NCI-H1092 treated with DMSO at 0.1 percent for 48 hours (cell line): ENCODE results near the gene SYCE3.
"Not testable (repeated sequence)": the region's sequence is repeated elsewhere in the genome, so short reads cannot be mapped to it uniquely, and the experiment has no call there.

Experiments
- DNase-seq: peaks from one replicate; lab custom pipeline; 2025; lab: John Stamatoyannopoulos, UW

The SYCE3 gene, protein sequence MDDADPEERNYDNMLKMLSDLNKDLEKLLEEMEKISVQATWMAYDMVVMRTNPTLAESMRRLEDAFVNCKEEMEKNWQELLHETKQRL

DNA sequence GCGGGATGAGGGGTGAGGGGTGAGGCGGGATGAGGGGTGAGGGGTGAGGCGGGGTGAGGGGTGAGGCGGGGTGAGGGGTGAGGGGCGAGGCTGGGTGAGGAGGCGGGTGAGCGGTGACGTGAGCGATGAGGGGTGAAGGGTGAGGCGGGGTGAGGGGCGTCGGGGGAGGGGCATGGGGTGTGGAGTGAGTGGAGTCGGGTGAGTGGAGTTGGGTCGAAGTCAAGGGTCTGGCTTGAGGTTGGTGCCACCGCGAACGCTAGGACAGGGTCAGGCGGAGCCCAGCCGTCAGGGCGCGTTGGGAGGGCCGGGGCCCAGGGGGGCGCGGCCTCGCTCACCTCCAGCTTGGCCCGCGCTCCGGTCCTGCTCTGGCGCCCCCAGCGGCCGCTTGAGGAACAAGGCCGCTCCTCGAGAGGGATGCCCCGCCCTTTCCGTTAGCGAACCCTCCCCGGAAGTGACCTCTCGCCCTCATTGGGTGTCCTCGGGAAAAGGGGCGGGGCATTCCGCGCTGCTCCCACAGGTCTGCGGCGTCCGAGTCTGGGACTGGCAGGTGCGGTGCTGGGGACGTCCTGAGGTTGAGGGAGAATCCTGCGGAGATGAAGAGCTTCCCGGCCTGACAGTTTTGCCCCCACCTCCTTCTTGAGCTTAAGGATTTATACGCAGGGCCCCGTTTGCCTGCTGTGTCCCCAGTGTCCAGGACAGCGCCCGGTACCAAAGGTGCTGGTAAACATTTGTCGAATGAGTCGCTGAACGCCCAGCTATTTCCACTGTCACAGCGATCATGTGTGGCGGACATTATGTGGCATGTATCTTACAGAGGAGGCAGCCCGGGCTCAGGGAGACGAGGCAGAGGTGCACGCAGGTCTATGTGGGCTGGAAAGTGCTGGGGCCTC, at the start of gene SYCE3:
Gene SYCE3, minus strand, starts transcription at position 397 of the 890 bp plus-strand sequence. CDS start 6,514 bp downstream, outside the sequence.
- DNase-seq, result peak; percentile 56

DNA sequence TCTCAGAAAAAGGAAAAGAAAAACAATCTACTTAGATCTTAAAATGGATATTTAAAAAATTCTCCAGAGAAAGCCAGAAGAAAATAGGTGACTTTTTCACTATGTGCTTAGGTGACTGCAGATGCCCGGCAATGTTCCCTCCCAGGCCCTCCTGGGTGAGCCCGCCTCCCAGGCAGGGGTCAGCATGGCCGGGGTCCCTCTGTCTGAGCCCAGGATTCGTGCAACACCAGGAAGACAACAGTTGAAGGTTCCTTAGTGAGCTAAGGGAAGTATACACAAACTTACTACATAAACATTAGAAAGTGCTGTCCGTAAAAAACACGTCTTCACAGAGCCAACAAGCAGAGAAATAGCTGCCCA, 49.4 kb upstream of the SYCE3 start:
- no peak for DNase-seq

DNA sequence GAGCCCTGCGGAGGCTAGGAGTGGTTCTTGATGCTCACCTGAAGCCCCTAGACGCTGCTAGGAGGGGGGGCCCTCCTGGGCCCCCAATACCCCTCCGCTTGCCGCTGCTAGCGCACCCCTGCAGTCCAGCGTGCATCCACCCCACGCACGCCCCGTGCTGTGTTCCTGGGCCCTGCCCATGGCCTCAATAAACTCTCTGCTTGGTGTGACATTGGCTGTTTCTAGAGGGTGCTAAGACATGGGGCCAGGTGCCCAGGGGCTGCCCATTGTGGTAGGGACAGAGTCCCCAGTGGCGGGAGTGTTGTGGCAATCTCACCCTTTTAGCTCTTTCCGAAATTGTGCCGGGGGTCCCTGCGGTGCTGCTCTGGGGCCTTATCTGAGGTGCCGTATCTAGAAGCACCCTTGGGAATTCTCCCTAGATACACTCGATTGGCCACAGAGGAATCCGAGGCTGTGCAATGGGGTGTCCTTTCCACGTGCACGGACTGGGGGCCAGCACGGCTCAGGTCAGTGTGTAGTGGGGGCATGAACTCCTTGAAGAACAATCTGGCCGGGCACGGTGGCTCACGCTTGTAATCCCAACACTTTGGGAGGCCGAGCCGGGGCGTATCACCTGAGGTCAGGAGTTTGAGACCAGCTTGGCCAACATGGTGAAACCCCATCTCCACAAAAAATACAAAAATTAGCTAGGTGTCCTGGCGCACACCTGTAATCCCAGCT, 48.8 kb upstream of the SYCE3 start:
- DNase-seq, result no peak

DNA sequence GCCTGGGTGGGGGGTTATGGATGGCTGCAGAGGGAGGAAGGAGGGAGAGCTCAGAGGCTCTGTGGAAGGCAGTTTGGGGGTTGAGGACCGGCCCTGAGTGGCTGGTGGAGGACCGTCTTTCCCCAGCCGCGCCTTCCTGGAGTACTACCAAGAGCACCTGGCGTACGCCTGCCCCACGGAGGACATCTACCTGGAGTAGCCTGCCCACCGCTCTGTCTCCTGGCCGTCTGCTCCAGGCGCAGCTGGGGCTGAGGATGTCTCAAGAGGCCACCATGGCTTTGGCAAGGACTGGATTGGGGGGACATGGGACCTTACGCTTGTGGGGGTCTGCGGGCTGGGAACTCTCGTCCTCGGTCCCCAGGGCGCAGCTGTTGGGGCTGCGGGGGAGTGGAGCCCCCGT, 47.9 kb upstream of the SYCE3 start:
- DNase-seq, result no peak

DNA sequence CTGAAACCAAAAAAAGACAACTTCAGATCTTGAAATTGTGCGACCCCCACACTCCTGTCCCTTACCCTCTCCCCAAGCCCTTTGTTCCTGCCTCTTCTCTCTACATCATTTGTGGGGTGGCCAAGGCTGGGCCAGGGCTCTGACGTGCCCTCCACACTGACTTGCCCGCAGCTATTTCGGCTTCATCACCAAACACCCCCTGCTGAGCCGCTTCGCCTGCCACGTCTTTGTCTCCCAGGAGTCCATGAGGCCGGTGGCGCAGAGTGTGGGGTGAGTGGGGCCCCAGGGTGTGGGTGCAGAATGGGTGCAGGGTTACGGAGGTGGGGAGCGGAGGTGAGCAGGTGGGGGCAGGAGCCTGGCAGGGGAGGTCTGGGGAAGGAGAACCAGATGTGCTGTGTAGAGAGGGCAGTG, 47.3 kb upstream of the SYCE3 start:
- DNase-seq, result no peak

DNA sequence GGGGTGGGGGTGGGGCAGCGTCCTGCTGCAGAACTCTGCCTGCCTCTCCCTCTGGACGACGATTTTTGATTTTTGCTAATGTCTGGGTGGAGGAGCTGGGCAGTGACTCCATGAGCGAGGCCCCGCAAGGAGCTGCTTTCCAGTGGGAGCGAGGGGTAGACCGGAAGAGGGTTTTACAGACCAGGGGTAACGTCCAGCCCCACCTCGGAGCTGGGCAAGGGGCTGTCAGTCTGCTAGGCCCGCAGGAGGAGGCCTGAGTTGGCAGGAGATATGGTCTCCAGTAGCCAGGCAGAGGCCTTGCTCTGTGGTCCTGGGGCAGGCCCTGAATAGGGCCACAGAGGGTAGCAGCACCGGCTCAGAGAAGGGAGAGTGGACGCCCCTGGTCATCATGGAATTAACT, 46.9 kb upstream of the SYCE3 start:
- no peak for DNase-seq

DNA sequence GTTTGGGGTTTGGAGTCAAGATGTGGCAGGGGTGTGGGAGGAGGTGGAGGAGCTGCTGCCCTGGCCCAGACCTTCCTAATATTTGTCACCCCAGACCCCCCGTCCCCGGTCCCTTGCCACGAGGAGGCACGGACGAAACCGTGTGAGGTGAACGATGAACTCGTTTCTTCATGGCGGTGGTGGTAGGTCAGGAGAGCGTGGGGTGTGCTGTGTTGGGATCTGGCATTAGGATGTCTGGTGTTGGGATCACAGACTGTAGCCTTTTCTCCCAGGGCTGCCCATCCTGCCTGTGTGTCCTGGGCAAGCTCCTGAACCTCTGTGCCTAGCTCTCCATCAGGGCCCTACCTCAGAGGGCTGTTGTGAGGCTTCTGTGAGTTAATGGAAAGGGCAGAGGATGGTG, 46.3 kb upstream of the SYCE3 start:
- no peak for DNase-seq

DNA sequence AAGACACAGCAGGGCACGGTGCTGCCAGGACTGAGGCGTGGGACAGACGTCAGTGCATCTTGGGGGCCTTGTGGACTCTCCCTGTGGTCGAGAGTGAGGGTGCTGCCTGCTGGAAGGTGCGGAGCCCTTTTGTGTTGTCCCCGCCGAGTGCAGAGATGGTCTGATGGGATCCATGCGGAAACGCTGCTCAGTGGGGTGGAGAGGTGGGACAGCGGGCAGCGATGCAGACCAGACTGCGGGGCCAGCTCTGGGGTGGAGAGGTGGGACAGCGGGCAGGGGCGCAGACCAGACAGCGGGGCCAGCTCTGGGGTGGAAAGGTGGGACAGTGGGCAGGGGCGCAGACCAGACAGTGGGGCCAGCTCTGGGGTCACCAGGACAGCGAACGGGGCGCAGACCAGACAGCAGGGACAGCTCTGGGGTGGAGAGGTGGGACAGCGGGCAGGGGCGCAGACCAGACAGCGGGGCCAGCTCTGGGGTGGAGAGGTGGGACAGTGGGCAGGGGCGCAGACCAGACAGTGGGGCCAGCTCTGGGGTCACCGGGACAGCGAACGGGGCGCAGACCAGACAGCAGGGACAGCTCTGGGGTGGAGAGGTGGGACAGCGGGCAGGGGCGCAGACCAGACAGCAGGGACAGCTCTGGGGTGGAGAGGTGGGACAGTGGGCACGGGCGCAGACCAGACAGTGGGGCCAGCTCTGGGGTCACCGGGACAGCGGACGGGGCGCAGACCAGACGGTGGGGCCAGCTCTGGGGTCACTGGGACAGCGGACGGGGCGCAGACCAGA, 45.5 kb upstream of the SYCE3 start:
- not testable (repeated sequence) for DNase-seq

DNA sequence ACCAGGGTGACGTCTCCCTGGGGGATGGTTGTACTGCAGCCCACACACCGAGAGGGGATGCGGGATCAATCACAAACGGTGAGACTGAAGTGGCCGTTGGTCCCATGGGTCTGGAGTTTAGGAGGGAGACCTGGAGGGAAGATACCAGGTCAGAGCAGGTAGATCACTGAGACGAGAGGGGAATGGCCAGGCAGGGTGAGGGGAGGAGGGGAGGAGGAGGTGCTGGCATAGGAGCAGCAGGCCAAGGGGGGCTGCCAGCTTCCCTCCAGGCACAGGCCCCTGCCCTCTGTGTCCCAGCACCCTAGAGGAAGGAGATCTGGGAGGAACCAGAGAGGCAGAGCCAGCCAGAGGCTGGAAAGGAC, 44.9 kb upstream of the SYCE3 start:
- no peak for DNase-seq

DNA sequence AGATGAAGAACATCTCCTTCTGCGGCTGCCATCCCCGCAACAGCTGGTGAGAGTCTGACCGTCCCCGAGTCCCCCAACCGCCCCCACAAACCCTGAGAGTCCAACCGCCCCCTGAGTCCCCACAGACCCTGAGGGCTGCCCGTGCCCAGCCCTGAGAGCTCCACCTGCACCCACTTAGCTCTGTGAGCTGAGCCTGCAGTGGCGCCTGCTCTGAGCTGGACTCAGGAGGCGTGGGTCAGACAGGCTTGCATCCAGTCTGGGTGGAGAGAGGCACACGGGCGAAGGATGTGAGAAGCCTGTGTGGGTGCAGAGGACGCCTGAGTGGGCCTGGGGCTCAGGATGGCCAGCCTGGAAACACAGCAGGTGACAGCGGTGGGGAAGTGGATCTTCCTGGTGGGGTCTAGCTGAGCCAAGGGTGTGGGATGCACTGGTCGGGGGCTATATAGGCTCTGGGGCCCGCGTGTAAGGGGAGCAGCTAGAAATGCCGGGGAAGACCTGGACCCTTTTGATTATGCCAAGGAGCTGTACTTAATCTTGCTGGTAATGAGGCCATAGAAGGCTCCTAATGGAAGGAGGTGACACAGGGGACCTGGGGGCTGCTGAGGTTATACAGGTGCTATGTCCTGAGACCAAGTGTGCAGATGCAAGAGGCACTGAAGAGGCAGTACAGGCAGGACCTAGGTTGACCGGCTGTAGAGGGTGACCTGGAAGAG, 44.4 kb upstream of the SYCE3 start:
- DNase-seq, result no peak

DNA sequence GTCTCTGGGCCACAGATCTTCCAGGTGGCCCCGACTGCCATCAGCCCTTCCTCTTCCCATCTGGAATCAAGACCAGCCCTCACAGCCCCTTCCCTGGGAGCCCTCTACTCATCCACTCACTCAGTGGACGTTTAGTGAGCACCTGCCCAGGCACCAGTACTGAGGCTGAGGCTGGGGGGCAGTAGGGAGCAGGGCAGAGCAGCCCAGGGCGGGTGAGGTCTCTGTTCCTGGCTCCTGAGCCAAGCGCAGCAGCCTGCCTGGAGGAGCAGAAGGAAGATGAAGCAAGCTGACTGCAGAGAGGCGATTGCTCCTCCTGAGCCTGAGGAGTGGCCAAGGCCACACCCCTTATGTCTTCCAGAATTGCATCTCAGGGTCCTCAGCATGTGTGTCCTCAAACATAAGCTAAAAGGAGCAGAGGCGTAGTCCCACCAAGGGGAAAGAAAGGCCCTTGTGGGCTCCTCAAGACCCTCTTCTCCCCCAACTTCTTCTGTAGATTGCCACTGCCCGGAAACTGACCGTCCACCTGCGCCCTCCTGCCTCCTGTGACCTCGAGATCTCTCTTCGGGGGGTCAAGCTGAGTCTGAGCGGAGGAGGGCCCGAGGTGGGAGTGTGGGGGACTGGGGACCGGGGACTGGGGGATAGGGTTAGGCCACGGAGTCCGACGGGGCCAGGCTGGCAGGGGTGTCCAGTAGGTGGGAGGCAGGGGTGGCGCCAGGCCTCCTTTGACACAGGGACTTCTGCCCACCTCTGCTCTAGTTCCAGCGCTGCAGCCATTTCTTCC, 43.6 kb upstream of the SYCE3 start:
- DNase-seq, result no peak

DNA sequence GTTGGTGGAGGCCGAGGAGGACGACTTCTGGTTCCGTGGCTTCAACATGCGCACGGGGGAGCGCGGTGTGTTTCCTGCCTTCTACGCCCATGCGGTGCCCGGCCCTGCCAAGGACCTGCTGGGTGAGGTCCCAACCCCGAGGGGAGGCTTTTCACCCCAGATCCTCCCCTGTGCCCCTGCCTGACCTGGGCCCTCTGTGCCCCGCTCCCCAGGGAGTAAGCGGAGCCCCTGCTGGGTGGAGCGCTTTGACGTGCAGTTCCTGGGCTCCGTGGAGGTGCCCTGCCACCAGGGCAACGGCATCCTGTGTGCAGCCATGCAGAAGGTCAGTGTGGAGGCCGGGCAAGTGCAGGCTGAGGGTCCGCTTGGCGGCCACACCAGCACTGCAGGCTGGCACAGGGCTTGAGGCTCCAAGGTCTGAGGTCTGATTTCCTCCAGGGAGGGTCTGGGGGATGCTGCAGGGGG, 42.9 kb upstream of the SYCE3 start:
- DNase-seq, result no peak

DNA sequence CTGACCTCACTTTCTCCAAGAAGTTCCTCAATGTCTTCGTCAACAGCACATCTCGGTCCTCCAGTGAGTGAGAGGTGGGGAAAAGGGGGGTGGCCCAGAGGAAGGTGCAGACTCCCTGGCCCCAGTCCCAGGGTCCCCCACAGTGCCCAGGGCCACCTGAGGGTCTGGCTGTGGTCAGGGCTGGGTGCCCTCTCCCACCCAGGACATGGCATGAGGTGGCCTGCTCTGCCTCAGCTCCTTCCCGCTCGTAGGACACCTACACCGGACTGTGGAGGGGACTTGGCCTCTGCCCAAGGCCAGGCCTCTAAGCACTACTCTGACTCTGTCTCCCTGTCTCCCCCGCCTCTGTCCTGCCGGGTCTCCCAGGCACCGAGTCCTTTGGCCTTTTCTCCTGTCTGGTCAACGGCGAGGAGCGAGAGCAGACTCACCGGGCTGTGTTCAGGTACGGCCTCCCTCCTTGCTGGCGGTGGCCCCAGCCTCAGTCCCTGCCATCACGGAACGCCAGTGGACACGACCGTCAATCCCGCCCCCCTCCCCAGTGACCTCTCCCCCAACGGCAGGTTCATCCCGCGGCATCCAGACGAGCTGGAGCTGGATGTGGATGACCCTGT, 42.4 kb upstream of the SYCE3 start:
- no peak for DNase-seq

DNA sequence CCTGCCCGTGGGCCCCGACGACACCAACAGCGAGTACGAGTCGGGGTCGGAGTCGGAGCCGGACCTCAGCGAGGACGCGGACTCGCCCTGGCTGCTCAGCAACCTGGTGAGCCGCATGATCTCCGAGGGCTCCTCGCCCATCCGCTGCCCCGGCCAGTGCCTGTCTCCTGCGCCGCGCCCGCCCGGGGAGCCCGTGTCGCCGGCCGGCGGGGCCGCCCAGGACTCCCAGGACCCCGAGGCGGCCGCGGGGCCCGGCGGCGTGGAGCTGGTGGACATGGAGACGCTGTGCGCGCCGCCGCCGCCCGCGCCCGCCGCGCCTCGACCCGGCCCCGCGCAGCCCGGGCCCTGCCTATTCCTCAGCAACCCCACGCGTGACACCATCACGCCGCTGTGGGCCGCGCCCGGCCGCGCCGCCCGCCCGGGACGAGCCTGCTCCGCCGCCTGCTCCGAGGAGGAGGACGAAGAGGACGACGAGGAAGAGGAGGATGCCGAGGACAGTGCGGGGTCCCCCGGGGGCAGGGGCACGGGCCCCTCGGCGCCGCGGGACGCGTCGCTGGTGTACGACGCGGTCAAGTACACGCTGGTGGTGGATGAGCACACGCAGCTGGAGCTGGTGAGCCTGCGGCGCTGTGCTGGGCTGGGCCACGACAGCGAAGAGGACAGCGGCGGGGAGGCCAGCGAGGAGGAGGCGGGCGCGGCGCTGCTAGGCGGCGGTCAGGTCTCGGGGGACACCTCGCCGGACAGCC, 41.7 kb upstream of the SYCE3 start:
- DNase-seq, result no peak

DNA sequence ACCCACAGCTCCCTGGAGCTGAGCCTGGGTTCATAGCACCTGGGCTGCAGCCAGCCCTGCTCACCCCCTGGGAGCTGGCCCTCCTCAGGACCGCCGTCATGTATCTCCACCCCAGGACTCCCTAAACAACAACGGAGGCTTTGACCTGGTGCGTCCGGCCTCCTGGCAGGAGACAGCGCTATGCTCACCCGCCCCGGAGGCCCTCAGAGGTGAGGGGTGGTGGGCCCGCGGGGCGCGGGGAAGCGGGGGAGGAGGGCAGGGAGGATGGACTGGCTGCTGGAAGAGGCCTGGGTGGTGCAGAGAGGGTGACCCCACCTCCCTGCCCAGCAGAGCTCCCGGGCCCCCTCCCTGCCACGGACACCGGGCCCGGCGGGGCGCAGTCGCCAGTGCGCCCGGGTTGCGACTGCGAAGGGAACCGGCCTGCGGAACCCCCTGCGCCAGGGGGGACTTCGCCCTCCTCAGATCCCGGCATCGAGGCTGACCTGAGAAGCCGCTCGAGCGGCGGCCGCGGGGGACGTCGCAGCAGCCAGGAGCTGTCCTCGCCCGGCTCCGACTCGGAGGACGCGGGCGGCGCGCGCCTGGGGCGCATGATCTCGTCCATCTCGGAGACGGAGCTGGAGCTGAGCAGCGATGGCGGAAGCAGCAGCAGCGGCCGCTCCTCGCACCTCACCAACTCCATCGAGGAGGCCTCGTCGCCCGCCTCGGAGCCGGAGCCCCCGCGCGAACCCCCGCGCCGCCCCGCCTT, 41.0 kb upstream of the SYCE3 start:
- no peak for DNase-seq

DNA sequence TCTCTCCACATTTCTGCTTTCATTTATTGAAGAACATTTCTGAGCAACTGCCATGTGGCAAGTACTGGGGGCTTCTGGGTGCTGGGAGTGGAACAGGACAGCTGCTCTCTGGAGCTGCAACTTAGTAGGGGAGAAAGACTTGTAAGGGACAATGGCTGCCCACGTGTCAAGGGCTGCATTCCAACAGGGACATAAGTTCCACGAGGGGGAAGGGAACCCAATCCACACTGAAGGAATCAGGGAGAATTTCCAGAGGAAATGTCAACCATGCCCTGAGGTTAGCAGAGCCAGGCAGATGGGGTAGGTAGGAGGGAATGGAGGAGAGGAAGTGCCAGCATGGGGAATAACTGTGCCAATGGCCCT, 39.6 kb upstream of the SYCE3 start:
- DNase-seq, result no peak

DNA sequence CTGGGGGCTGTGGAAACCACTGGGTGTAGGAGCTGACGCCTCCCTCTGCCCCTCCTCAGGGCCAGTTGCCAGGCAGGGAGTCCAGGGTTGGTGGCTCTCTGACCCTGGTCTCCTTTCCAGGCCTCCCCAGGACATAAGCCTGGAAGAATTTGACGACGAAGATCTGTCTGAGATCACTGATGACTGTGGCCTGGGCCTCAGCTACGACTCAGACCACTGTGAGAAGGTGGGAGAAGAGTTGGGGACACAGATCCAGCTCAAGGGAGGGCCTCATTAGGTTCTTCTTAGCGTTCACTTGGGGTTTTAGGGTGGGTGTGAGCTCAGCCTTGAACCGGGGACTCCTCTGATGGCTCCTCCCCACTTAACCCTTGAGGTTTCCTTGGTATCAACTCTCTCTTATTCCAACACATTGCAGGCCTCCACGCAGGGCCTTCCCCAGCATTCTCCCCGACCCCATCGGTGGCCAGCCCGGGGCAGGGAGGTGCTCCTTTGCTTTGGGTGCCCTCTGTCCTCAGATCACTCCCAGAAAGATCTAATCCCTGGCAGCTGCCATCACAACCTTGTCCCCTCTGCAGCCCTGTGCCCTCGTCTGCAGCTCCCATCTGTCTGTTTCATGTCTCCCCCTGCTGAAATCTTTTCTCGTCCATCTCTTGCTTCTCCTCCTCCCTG, 39.1 kb upstream of the SYCE3 start:
- DNase-seq, result no peak

DNA sequence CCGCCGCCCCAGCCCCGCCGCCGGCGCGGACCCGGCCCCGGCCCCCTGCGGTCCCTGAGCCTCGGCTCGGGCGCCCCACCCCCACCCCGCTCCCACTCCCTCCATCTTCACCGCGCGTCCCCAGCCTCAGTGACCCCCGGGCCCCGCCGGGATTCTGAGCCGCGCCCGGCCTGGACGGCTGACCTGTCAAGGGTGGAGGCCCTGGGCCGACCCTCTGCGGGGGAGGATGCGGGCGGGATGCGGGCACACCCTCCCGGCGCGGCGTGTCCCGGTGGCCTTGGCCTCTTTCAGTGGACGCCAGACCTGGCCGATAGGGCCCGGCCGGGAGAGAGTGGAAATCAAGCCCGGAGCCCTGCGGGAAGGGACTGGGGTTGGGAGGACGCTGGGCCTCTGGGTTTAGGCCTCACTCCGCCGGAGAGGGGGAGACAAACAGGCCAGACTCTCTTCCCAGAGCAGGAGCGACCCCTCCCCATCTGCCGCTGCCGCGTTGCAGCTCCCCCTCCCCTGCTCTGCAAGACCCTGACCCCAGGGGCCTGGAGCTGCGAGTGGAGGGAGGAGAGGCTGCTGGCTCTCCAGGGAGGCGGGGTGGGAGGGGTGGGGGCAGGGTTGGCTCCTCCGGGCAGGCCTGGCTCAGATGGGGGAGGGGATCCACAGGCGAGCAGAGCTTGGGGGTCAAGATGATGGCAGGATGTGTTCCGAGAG, 38.4 kb upstream of the SYCE3 start:
- DNase-seq, result no peak
